ENCODE results near the gene FGD6. TPM values are rescaled to one million over a fixed set of nuclear protein-coding genes. Genes with fewer than 3 reads are reported as not detected.

Gene FGD6
- total RNA-seq, 1 experiment from 2014 or later = 25.1 TPM

- TF ChIP-seq, protein P1, sequence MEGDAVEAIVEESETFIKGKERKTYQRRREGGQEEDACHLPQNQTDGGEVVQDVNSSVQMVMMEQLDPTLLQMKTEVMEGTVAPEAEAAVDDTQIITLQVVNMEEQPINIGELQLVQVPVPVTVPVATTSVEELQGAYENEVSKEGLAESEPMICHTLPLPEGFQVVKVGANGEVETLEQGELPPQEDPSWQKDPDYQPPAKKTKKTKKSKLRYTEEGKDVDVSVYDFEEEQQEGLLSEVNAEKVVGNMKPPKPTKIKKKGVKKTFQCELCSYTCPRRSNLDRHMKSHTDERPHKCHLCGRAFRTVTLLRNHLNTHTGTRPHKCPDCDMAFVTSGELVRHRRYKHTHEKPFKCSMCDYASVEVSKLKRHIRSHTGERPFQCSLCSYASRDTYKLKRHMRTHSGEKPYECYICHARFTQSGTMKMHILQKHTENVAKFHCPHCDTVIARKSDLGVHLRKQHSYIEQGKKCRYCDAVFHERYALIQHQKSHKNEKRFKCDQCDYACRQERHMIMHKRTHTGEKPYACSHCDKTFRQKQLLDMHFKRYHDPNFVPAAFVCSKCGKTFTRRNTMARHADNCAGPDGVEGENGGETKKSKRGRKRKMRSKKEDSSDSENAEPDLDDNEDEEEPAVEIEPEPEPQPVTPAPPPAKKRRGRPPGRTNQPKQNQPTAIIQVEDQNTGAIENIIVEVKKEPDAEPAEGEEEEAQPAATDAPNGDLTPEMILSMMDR (IDR thresholded peaks at IDR 0.05; ENCODE audit: unreplicated experiment) = no peak
- intact Hi-C loops (cut with micrococcal nuclease) = no loop called here
- Mint-ChIP-seq H3K9me3 (ENCODE audit: unreplicated experiment) (no peaks in the 10 kb centered on the region), H3K4me3 (ENCODE audit: unreplicated experiment) (no peak overlapping the region), H3K4me1 (ENCODE audit: insufficient read depth, unreplicated experiment) (peaks cover 16% of the 10 kb centered on the region), H3K27ac (ENCODE audit: low read depth, unreplicated experiment) (peak overlapping the region; percentile 35), H3K27me3 (ENCODE audit: insufficient read depth, unreplicated experiment) (no peaks in the 10 kb centered on the region), H3K36me3 (ENCODE audit: insufficient read depth, unreplicated experiment) (peaks cover 10% of the 10 kb centered on the region)
- POLR2A ChIA-PET = interaction anchor here (0.8 to 1.3 kb wide), 3 partner anchors 22 to 39 kb away, joined by 3 to 6 read pairs (median 4); no protein-coding TSS in a partner anchor
- DNase-seq (ENCODE audit: unreplicated experiment) = no peak
- no TSS peak for BruUV-seq (replicated peaks)
- CTCF ChIA-PET = no interaction called here
Measured at GRCh38 chr12:95177201-95177768, 40.0 kb downstream of the FGD6 start.

DNA sequence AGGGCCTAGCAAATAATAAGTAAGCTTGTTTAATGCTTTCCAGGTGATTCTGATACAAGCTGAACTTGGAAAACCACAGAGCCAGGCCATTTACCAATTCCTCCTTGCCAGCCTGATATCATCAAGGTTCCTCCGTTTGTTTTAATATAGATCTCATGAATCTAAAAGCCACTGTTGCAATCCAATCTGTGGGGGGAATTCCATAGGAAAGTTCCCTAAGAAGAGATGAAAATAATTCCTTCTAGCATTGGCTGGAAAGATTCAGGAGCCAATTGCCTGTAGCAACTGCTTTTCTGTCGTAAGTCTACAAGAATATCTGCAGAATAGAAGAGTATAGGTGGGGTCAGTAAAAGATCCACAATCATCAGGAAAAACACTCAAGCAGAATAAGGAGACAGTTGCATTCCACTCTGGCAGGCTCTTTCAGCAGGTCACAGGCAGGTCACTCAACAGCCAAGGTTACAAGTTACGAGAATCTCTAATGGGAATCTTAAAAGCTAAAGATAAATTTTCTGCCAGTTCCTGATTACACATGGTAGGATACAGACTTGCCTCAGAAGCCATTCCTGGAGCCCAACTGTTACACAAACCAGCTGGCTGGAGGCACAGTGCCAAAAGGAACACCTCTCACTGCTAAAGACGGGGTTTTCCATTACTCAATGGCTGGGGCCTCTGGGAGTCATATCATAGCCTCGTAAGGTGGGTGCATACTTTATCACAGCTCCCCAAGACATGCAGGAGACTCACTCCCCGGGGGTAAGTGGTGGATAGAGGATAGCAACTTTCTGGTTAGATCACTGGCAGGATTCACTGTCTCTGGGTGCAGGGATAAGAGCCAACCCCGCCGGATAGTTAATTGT lies 43.6 kb downstream of the FGD6 start:
- Mint-ChIP-seq H3K27me3 (ENCODE audit: insufficient read depth, unreplicated experiment) (no peaks in the 10 kb centered on the region), H3K4me1 (ENCODE audit: insufficient read depth, unreplicated experiment) (peaks cover 26% of the 10 kb centered on the region), H3K9me3 (ENCODE audit: unreplicated experiment) (no peaks in the 10 kb centered on the region), H3K36me3 (ENCODE audit: insufficient read depth, unreplicated experiment) (peaks cover 31% of the 10 kb centered on the region), H3K4me3 (ENCODE audit: unreplicated experiment) (no peak overlapping the region), H3K27ac (ENCODE audit: low read depth, unreplicated experiment) (peak overlapping the region; percentile 31)
- CTCF ChIA-PET = interaction anchor here (0.8 to 2.9 kb wide), 7 partner anchors 10 to 56 kb away, joined by 3 to 9 read pairs (median 3); partner anchors contain the start of genes FGD6 and VEZT
- TF ChIP-seq, protein P1 (IDR thresholded peaks at IDR 0.05; ENCODE audit: unreplicated experiment) = no peak
- POLR2A ChIA-PET = interaction anchor here (0.6 to 4.5 kb wide), 11 partner anchors 21 to 140 kb away, joined by 3 to 48 read pairs (median 5); partner anchors contain the start of genes FGD6 and VEZT
- intact Hi-C loops (cut with micrococcal nuclease) = no loop called here
- BruUV-seq (replicated peaks) = no TSS peak
- peak; percentile 92 for DNase-seq (ENCODE audit: unreplicated experiment)

- ChIA-PET CTCF (interaction anchor here (0.7 kb wide), 1 partner anchor 39 kb away, joined by 3 read pairs; no protein-coding TSS in a partner anchor), POLR2A (no interaction called here)
- no TSS peak for BruUV-seq (replicated peaks)
- peaks cover 48% of the 10 kb centered on the region for H3K36me3 Mint-ChIP-seq (ENCODE audit: insufficient read depth, unreplicated experiment)
- H3K4me3 Mint-ChIP-seq (ENCODE audit: unreplicated experiment) = no peak overlapping the region
- DNase-seq (ENCODE audit: unreplicated experiment) = peak; percentile 60
- no peaks in the 10 kb centered on the region for H3K27me3 Mint-ChIP-seq (ENCODE audit: insufficient read depth, unreplicated experiment)
- H3K9me3 Mint-ChIP-seq (ENCODE audit: unreplicated experiment) = no peaks in the 10 kb centered on the region
- peaks cover 27% of the 10 kb centered on the region for H3K4me1 Mint-ChIP-seq (ENCODE audit: insufficient read depth, unreplicated experiment)
- peak overlapping the region; percentile 84 for H3K27ac Mint-ChIP-seq (ENCODE audit: low read depth, unreplicated experiment)
- TF ChIP-seq, protein P1 (IDR thresholded peaks at IDR 0.05; ENCODE audit: unreplicated experiment) = no peak
- intact Hi-C loops (cut with micrococcal nuclease) = loop anchor here (2.0 kb wide), 1 partner anchor 47 kb away; the partner anchor contains the start of genes FGD6 and VEZT
Measured at GRCh38 chr12:95169368-95169767, 47.9 kb downstream of the FGD6 start.

GRCh38 chr12:95168746-95169145 lies 48.5 kb downstream of the FGD6 start:
- ChIA-PET CTCF (interaction anchor here (0.8 to 1.7 kb wide), 3 partner anchors 40 to 52 kb away, joined by 4 to 5 read pairs (median 5); partner anchors contain the start of genes FGD6 and VEZT), POLR2A (interaction anchor here (0.6 to 1.2 kb wide), 2 partner anchors 21 to 49 kb away, joined by 3 read pairs; partner anchors contain the start of genes FGD6 and VEZT)
- Mint-ChIP-seq H3K4me3 (ENCODE audit: unreplicated experiment) (no peak overlapping the region), H3K4me1 (ENCODE audit: insufficient read depth, unreplicated experiment) (peaks cover 22% of the 10 kb centered on the region), H3K9me3 (ENCODE audit: unreplicated experiment) (no peaks in the 10 kb centered on the region), H3K27ac (ENCODE audit: low read depth, unreplicated experiment) (peak overlapping the region; percentile 84), H3K36me3 (ENCODE audit: insufficient read depth, unreplicated experiment) (peaks cover 52% of the 10 kb centered on the region), H3K27me3 (ENCODE audit: insufficient read depth, unreplicated experiment) (no peaks in the 10 kb centered on the region)
- intact Hi-C loops (cut with micrococcal nuclease) = loop anchor here (2.0 kb wide), 1 partner anchor 48 kb away; the partner anchor contains the start of genes FGD6 and VEZT
- BruUV-seq (replicated peaks) = no TSS peak
- DNase-seq (ENCODE audit: unreplicated experiment) = no peak
- TF ChIP-seq, protein P1 (IDR thresholded peaks at IDR 0.05; ENCODE audit: unreplicated experiment) = no peak
